Mesendoderm (in vitro differentiated cells): ENCODE data around the gene TCEAL1.
"Not testable (repeated sequence)": the region's sequence is repeated elsewhere in the genome, so short reads cannot be mapped to it uniquely, and the experiment has no call there.

ENCODE experiments used
- DNase-seq: peaks from one replicate; pipeline ENCODE4 v3.0.0; 2013
- H2AK5ac ChIP-seq: 2 replicates; pipeline ENCODE4 v1.6.1; 2013; ENCODE audit warnings: low read length, inconsistent platforms
- H2BK120ac ChIP-seq: 2 replicates; pipeline ENCODE4 v1.6.1; 2013; ENCODE audit warnings: low read depth, mild to moderate bottlenecking, low read length, moderate library complexity, mixed read lengths
- H2BK15ac ChIP-seq: replicated peaks from 2 replicates; pipeline ENCODE4 v1.6.1; 2013; ENCODE audit warnings: low read depth, mild to moderate bottlenecking, moderate library complexity
- H2BK5ac ChIP-seq: 2 replicates; pipeline ENCODE4 v1.6.1; 2013; ENCODE audit warnings: low read length, inconsistent platforms
- H3K18ac ChIP-seq: 2 replicates; pipeline ENCODE4 v1.6.1; 2013; ENCODE audit warnings: mild to moderate bottlenecking, low read length, mixed read lengths
- H3K23ac ChIP-seq: one replicate; pipeline ENCODE4 v1.6.1; 2013; ENCODE audit warnings: low read length
- H3K27ac ChIP-seq: 2 replicates; pipeline ENCODE4 v1.5.1; 2013; ENCODE audit warnings: low read depth, mild to moderate bottlenecking, inconsistent platforms, low read length, moderate library complexity
- H3K27me3 ChIP-seq: 2 replicates; pipeline ENCODE4 v1.6.1; 2013; ENCODE audit warnings: low read length, control low read depth, mild to moderate bottlenecking, inconsistent platforms; ENCODE audit not compliant: insufficient read depth, poor library complexity
- H3K36me3 ChIP-seq: 2 replicates; pipeline ENCODE4 v1.6.1; 2013; ENCODE audit warnings: low read length, inconsistent platforms; ENCODE audit not compliant: control insufficient read depth, insufficient read depth
- H3K4ac ChIP-seq: one replicate; pipeline ENCODE4 v1.6.1; 2013; ENCODE audit warnings: low read depth, mild to moderate bottlenecking, low read length, moderate library complexity
- H3K4me1 ChIP-seq: 2 replicates; pipeline ENCODE4 v1.6.1; 2013; ENCODE audit warnings: low read depth, low read length, inconsistent platforms; ENCODE audit not compliant: control insufficient read depth
- H3K4me2 ChIP-seq: 2 replicates; pipeline ENCODE4 v1.6.1; 2013; ENCODE audit warnings: low read length
- H3K4me3 ChIP-seq: 2 replicates; pipeline ENCODE4 v1.5.1; 2013; ENCODE audit warnings: mild to moderate bottlenecking, low read length
- H3K56ac ChIP-seq: one replicate; pipeline ENCODE4 v1.6.1; 2013; ENCODE audit warnings: low read length
- H3K79me1 ChIP-seq: 2 replicates; pipeline ENCODE4 v1.6.1; 2013; ENCODE audit warnings: low read length, inconsistent platforms
- H3K79me2 ChIP-seq: 2 replicates; pipeline ENCODE4 v1.6.1; 2013; ENCODE audit warnings: mild to moderate bottlenecking, low read length; ENCODE audit not compliant: control insufficient read depth, insufficient read depth
- H3K9ac ChIP-seq: 2 replicates; pipeline ENCODE4 v1.6.1; 2013; ENCODE audit warnings: low read length, inconsistent platforms
- H4K5ac ChIP-seq: one replicate; pipeline ENCODE4 v1.6.1; 2013; ENCODE audit warnings: low read length
- H4K8ac ChIP-seq: one replicate; pipeline ENCODE4 v1.6.1; 2013; ENCODE audit warnings: low read depth, mild to moderate bottlenecking, control low read depth, low read length, moderate library complexity
- WGBS: extraction: QIAGEN DNeasy Blood & Tissue Kit; methylation state at CpG from one replicate; pipeline ENCODE4 v1.1.7; 2013; ENCODE audit warnings: low lambda C conversion rate, missing lambda C conversion rate; ENCODE audit not compliant: insufficient coverage; ENCODE audit errors: extremely low coverage; 5-methylcytosine and 5-hydroxymethylcytosine counted together

Gene TCEAL1

DNA sequence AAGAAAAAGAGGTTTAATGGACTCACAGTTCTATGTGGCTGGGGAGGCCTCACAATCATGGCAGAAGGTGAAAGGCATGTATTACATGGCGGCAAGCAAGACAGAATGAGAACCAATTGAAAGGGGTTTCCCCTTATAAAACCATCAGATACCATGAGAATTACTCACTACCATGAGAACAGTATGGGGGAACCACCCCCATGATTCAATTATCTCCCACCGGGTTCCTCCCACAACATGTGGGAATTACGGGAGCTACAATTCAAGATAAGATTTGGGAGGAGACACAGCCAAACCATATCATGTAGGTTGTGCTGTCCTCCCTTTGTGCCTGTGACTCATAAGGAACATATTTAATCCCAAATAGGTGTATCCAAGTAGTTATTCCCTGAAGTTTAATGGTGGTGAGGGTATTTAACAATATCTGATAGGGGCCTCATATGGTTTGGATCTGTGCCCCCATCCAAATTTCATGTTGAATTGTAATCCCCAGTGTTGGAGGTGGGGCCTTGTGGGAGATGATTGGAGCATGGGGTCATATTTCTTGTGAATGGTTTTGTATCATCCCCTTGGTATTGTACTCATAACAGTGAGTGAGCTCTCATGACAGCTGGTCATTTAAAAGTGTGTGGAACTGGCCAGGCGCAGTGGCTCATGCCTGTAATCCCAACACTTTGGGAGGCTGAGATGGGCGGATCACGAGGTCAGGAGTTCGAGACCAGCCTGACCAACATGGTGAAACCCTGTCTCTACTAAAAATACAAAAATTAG lies 26.6 kb downstream of the TCEAL1 start:
- not testable (repeated sequence) for H3K36me3 ChIP-seq, H3K79me2 ChIP-seq, H2AK5ac ChIP-seq, H3K56ac ChIP-seq, H4K8ac ChIP-seq, H2BK15ac ChIP-seq, H3K79me1 ChIP-seq, H3K4me2 ChIP-seq, H4K5ac ChIP-seq, H2BK120ac ChIP-seq, H3K4ac ChIP-seq, H3K4me1 ChIP-seq, DNase-seq, H3K4me3 ChIP-seq, H3K27ac ChIP-seq, H3K23ac ChIP-seq, H3K27me3 ChIP-seq, H3K9ac ChIP-seq, H2BK5ac ChIP-seq, H3K18ac ChIP-seq
- no CpG with 5 or more reads among the region's 7 CpGs for WGBS

DNA sequence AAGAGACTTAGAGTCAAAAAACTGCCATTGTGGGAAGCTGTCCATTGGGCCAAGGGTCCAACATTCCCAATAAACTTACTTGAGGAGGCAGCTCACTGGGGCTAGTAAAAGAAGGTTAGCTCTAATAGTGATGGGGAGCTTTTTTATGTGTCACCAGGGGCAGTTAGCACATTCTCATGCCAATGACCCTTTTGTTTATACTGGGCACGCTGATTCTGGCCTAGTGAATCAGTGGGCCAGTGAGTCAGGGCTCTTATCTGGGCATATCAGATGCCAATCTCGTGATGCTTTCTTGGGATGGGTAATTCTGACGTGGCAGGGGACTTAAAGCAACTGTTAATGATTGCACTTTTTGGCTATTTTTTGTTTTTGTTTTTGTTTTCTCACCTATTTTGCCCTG lies 27.8 kb downstream of the TCEAL1 start:
- Histone ChIP-seq H2BK5ac (no peak overlapping the region), H3K9ac (no peak overlapping the region)
- no peak for DNase-seq

DNA sequence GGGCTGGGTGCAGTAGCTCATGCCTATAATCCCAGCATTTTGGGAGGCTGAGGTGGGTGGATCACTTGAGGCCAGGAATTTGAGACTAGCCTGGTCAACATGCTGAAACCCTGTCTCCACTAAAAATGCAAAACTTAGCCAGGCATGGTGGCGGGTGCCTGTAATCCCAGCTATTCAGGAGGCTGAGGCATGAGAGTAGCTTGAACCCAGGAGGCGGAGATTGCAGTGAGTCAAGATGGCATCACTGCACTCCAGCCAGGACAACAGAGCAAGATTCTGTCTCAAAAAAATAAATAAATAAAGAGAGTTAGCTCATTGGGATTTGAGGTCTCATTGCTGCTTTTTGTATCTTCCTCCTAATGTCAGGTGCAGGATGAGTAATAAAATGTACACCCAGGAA lies 28.3 kb downstream of the TCEAL1 start:
- H3K56ac ChIP-seq, H3K23ac ChIP-seq, H4K8ac ChIP-seq, H3K27ac ChIP-seq, H4K5ac ChIP-seq, H3K9ac ChIP-seq, H2BK5ac ChIP-seq, H3K4me2 ChIP-seq, H2BK15ac ChIP-seq, DNase-seq, H3K27me3 ChIP-seq, H3K79me2 ChIP-seq, H3K4me3 ChIP-seq, H3K79me1 ChIP-seq, H2AK5ac ChIP-seq, H3K4ac ChIP-seq, H2BK120ac ChIP-seq, H3K36me3 ChIP-seq, H3K4me1 ChIP-seq, H3K18ac ChIP-seq: not testable (repeated sequence)
- no CpG with 5 or more reads among the region's 2 CpGs for WGBS

More for the DNA sequence above, 27.8 kb downstream of the TCEAL1 start:
- Histone ChIP-seq H3K4me1 (no peaks in the 10 kb centered on the region), H2AK5ac (no peak overlapping the region), H3K36me3 (no peaks in the 10 kb centered on the region), H3K79me2 (no peaks in the 10 kb centered on the region), H3K79me1 (no peaks in the 10 kb centered on the region), H2BK15ac (no peak overlapping the region), H3K4ac (no peak overlapping the region), H3K56ac (no peak overlapping the region), H4K8ac (no peak overlapping the region), H3K4me3 (no peak overlapping the region), H3K27ac (no peak overlapping the region), H3K4me2 (no peak overlapping the region), H3K23ac (no peak overlapping the region), H3K27me3 (no peaks in the 10 kb centered on the region), H3K18ac (no peak overlapping the region), H4K5ac (no peak overlapping the region), H2BK120ac (no peak overlapping the region)
- WGBS, result no CpG with 5 or more reads among the region's 3 CpGs

DNA sequence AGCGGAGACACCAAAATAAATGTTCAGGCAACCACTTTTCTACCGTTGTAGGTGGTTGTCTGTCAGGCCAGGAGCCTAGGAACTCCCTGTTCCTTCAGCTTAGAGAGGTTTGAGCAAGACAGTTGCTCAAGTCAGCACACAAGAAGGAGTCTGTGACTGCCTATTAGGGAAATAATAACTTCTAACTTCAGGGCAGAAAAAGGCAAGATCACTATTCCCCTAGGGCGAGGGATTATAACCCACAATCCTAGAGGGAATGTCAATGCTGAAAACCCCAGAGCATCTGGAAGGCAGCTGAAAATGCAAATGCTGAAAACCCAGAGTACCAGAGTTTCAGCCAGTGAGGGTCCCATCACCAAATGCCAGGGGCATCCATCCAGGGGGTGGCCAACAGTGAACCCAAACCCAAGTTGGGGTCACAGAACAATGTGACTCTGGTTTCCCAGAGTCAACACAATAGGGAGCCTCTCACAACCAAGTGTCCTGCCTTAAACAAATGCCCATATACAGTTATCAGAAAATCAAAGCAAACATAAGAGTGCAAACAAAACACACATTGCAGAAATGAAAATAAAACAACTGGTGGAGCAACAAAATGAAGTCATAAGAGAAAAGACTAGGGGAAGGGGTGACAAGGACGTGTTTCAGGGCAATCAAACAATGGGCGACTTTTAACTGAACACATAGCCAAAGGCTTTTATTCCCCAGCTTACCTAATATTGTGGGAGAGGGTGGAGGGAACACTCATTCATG lies 30.1 kb downstream of the TCEAL1 start:
- no peak overlapping the region for H2BK5ac ChIP-seq
- no peak overlapping the region for H3K4me2 ChIP-seq
- no CpG with 5 or more reads among the region's 5 CpGs for WGBS
- no peak overlapping the region for H2BK15ac ChIP-seq
- no peak overlapping the region for H3K18ac ChIP-seq
- H3K56ac ChIP-seq, result no peak overlapping the region
- no peaks in the 10 kb centered on the region for H3K27me3 ChIP-seq
- DNase-seq, result no peak
- no peak overlapping the region for H4K5ac ChIP-seq
- no peaks in the 10 kb centered on the region for H3K79me1 ChIP-seq
- H4K8ac ChIP-seq, result no peak overlapping the region
- no peak overlapping the region for H3K9ac ChIP-seq
- H3K36me3 ChIP-seq, result no peaks in the 10 kb centered on the region
- no peaks in the 10 kb centered on the region for H3K79me2 ChIP-seq
- H2AK5ac ChIP-seq, result no peak overlapping the region
- no peak overlapping the region for H2BK120ac ChIP-seq
- H3K4me1 ChIP-seq, result no peaks in the 10 kb centered on the region
- H3K27ac ChIP-seq, result no peak overlapping the region
- no peak overlapping the region for H3K4ac ChIP-seq
- H3K23ac ChIP-seq, result no peak overlapping the region
- H3K4me3 ChIP-seq, result no peak overlapping the region

DNA sequence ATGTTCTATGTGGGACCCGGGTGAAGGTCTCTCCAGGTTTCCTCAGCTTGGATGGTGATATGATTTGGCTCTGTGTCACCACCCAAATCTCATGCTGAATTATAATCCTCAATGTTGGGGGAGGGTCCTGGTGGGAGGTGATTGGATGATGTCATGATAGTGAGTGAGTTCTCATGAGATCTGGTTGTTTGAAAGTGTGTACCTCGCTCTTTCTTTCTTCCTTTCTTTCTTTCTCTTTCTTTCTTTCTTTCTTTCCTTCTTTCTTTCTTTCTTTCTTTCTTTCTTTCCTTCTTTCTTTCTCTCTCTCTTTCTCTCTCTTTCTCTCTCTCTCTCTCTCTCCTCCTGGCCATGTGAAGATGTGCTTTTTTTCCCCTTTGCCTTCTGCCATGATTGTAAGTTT lies 30.7 kb downstream of the TCEAL1 start:
- not testable (repeated sequence) for DNase-seq, H3K4me1 ChIP-seq, H3K4ac ChIP-seq, H4K8ac ChIP-seq, H3K9ac ChIP-seq, H3K27ac ChIP-seq, H2BK15ac ChIP-seq, H3K4me2 ChIP-seq, H2BK120ac ChIP-seq, H2BK5ac ChIP-seq, H3K23ac ChIP-seq, H3K18ac ChIP-seq, H4K5ac ChIP-seq, H3K4me3 ChIP-seq, H3K79me1 ChIP-seq, H3K27me3 ChIP-seq, H3K36me3 ChIP-seq, H2AK5ac ChIP-seq, H3K56ac ChIP-seq, H3K79me2 ChIP-seq
- WGBS, result no CpG with 5 or more reads among the region's 2 CpGs
